H1 (cell line): ENCODE data around the gene SLC12A8. TPM values are rescaled to one million over a fixed set of nuclear protein-coding genes. Genes with fewer than 3 reads are reported as not detected.

Source experiments
- CTCF ChIA-PET: fragments of 300-600 bp; sonication (Branson Sonifier 250); formaldehyde crosslinking; loops from one replicate; lab custom pipeline; 2021; ENCODE audit not compliant: partially characterized antibody; lab: Charles Lee
- POLR2A ChIA-PET: fragments of 300-600 bp; sonication (Branson Sonifier 250); formaldehyde crosslinking; loops from one replicate; lab custom pipeline; 2021; ENCODE audit warnings: inconsistent platforms; ENCODE audit not compliant: partially characterized antibody; lab: Charles Lee
- DNase-seq, 2 experiments: peaks; one replicate each; pipeline versions ENCODE4 v3.0.0 to v3.0.0-alpha.2; 2010 to 2022; ENCODE audit warnings: low spot score in 2 of 2, low read depth in 1 of 2, mixed read lengths in 1 of 2
- FAIRE-seq: peaks from 2 replicates; lab custom pipeline; 2011; peaks lifted over from hg19 to GRCh38; lab: Jason Lieb, UNC
- H2AFZ ChIP-seq: 2 replicates; pipeline ENCODE4 v1.8.1; 2012; ENCODE audit warnings: low read length, inconsistent platforms
- H2AK5ac ChIP-seq: 2 replicates; pipeline ENCODE4 v1.6.1; 2013; ENCODE audit warnings: low read depth, low read length
- H2BK120ac ChIP-seq: replicated peaks from 2 replicates; pipeline ENCODE3; 2013; ENCODE audit warnings: low read depth, low read length, inconsistent platforms
- H2BK12ac ChIP-seq: 2 replicates; pipeline ENCODE4 v1.6.1; 2013; ENCODE audit warnings: low read depth, low read length
- H2BK15ac ChIP-seq: 2 replicates; pipeline ENCODE4 v1.6.1; 2013; ENCODE audit warnings: low read length
- H2BK20ac ChIP-seq: 2 replicates; pipeline ENCODE4 v1.6.1; 2013; ENCODE audit warnings: low read length
- H2BK5ac ChIP-seq: 2 replicates; pipeline ENCODE4 v1.6.1; 2013; ENCODE audit warnings: low read depth, low read length
- H3K14ac ChIP-seq: 2 replicates; pipeline ENCODE4 v1.6.1; 2013; ENCODE audit warnings: inconsistent platforms; ENCODE audit not compliant: insufficient read length
- H3K18ac ChIP-seq: 2 replicates; pipeline ENCODE4 v1.6.1; 2013; ENCODE audit warnings: low read length; ENCODE audit errors: extremely low read depth
- H3K23ac ChIP-seq: 2 replicates; pipeline ENCODE4 v1.6.1; 2013; ENCODE audit warnings: inconsistent platforms; ENCODE audit not compliant: insufficient read length
- H3K23me2 ChIP-seq: 2 replicates; pipeline ENCODE4 v1.6.1; 2013; ENCODE audit warnings: low read depth, low read length
- H3K27ac ChIP-seq: 2 replicates; pipeline ENCODE4 v1.6.1; 2011; ENCODE audit warnings: low read depth, low read length, inconsistent platforms
- H3K27me3 ChIP-seq, 4 experiments: replicated peaks in 1 of 4; 1 replicate in 1 of 4; 2 replicates in 3 of 4; pipeline versions ENCODE4 v1.6.1 to v1.8.1; 2011 to 2013; ENCODE audit warnings: low read length in 3 of 4, mild to moderate bottlenecking in 3 of 4, inconsistent platforms in 2 of 4, mixed read lengths in 2 of 4, moderate library complexity in 1 of 4; ENCODE audit not compliant: control insufficient read depth in 3 of 4, insufficient read depth in 3 of 4; ENCODE audit errors: extremely low read depth in 1 of 4
- H3K36me3 ChIP-seq, 4 experiments: 2 replicates each; pipeline versions ENCODE4 v1.6.1 to v1.8.1; 2011 to 2013; ENCODE audit warnings: mild to moderate bottlenecking in 4 of 4, low read length in 3 of 4, moderate library complexity in 2 of 4, control low read depth in 1 of 4, inconsistent platforms in 1 of 4; ENCODE audit not compliant: insufficient read depth in 4 of 4, control insufficient read depth in 2 of 4
- H3K4ac ChIP-seq: replicated peaks from 2 replicates; pipeline ENCODE3; 2013; ENCODE audit warnings: low read length, low read depth, mixed read lengths, inconsistent platforms; ENCODE audit not compliant: insufficient read length
- H3K4me1 ChIP-seq, 4 experiments: replicated peaks in 1 of 4; 1 replicate in 1 of 4; 2 replicates in 3 of 4; pipeline versions ENCODE4 v1.6.1 to v1.8.1; 2011 to 2013; ENCODE audit warnings: low read length in 3 of 4, inconsistent platforms in 2 of 4, mixed read lengths in 1 of 4; ENCODE audit not compliant: insufficient read depth in 4 of 4, control insufficient read depth in 3 of 4
- H3K4me2 ChIP-seq, 2 experiments: 2 replicates each; pipeline versions ENCODE4 v1.6.1 to v1.8.1; 2011 to 2013; ENCODE audit warnings: low read depth in 2 of 2, low read length in 2 of 2, control low read depth in 1 of 2, inconsistent platforms in 1 of 2, mild to moderate bottlenecking in 1 of 2; ENCODE audit not compliant: insufficient read depth in 1 of 2
- H3K4me3 ChIP-seq, 4 experiments: fragments of 200-600, 300-600 bp in 1 of 4; sonication (generic), shearing (Covaris generic), sonication (Bioruptor Twin) in 1 of 4; 2 replicates each; pipeline versions ENCODE4 v1.5.1 to v1.8.1; 2011 to 2016; ENCODE audit warnings: low read length in 4 of 4, low read depth in 3 of 4, control low read depth in 2 of 4, inconsistent platforms in 2 of 4, mild to moderate bottlenecking in 2 of 4, mixed read lengths in 1 of 4, moderate library complexity in 1 of 4; ENCODE audit not compliant: insufficient read depth in 2 of 4; ENCODE audit errors: extremely low read depth in 1 of 4
- H3K56ac ChIP-seq: replicated peaks from 2 replicates; pipeline ENCODE3; 2013; ENCODE audit warnings: low read depth, mild to moderate bottlenecking, mixed read lengths, low read length, inconsistent platforms; ENCODE audit not compliant: insufficient read length
- H3K79me1 ChIP-seq: 2 replicates; pipeline ENCODE4 v1.6.1; 2013; ENCODE audit warnings: low read depth, low read length, control low read depth
- H3K79me2 ChIP-seq, 2 experiments: 2 replicates each; pipeline versions ENCODE4 v1.6.1 to v1.8.1; 2012 to 2013; ENCODE audit warnings: low read length in 2 of 2, mild to moderate bottlenecking in 2 of 2, inconsistent platforms in 1 of 2; ENCODE audit not compliant: insufficient read depth in 2 of 2, control insufficient read depth in 1 of 2
- H3K9ac ChIP-seq, 4 experiments: replicated peaks in 1 of 4; 1 replicate in 1 of 4; 2 replicates in 3 of 4; pipeline versions ENCODE4 v1.6.1 to v1.8.1; 2011 to 2013; ENCODE audit warnings: low read depth in 3 of 4, low read length in 3 of 4, control low read depth in 2 of 4, mild to moderate bottlenecking in 2 of 4, moderate library complexity in 2 of 4, inconsistent platforms in 1 of 4; ENCODE audit errors: extremely low read depth in 1 of 4
- H3K9me3 ChIP-seq, 2 experiments: 2 replicates each; pipeline versions ENCODE4 v1.6.1 to v1.8.1; 2012 to 2013; ENCODE audit warnings: mild to moderate bottlenecking in 2 of 2, moderate library complexity in 2 of 2, control low read depth in 1 of 2, inconsistent platforms in 1 of 2, low read depth in 1 of 2, low read length in 1 of 2, mixed read lengths in 1 of 2; ENCODE audit not compliant: insufficient read depth in 2 of 2
- H4K20me1 ChIP-seq, 2 experiments: replicated peaks in 1 of 2; 2 replicates each; pipeline versions ENCODE3 to v1.8.1; 2011 to 2013; ENCODE audit warnings: inconsistent platforms in 2 of 2, low read length in 2 of 2, mild to moderate bottlenecking in 1 of 2; ENCODE audit not compliant: insufficient read depth in 2 of 2, control insufficient read depth in 1 of 2
- H4K5ac ChIP-seq: 2 replicates; pipeline ENCODE4 v1.6.1; 2013; ENCODE audit warnings: low read length, low read depth, mixed read lengths, inconsistent platforms; ENCODE audit not compliant: insufficient read length
- H4K8ac ChIP-seq: 2 replicates; pipeline ENCODE4 v1.8.0; 2013; ENCODE audit warnings: mild to moderate bottlenecking, moderate library complexity, low read length, inconsistent platforms; ENCODE audit not compliant: insufficient read depth; ENCODE audit errors: extremely low read depth
- H4K91ac ChIP-seq: replicated peaks from 2 replicates; pipeline ENCODE3; 2013; ENCODE audit warnings: low read length, mixed read lengths, inconsistent platforms; ENCODE audit not compliant: insufficient read length
- ATF3 ChIP-seq: IDR thresholded peaks from 2 replicates; pipeline ENCODE4 v1.6.1; 2011; ENCODE audit warnings: low read depth, mild to moderate bottlenecking, low read length; ENCODE audit not compliant: insufficient read depth
- CHD2 ChIP-seq: IDR thresholded peaks from 2 replicates; pipeline ENCODE4 v1.6.1; 2012; ENCODE audit warnings: low read length, improper control_type of control experiment
- EGR1 ChIP-seq: IDR thresholded peaks from 2 replicates; pipeline ENCODE4 v1.6.1; 2011; ENCODE audit warnings: low read depth, low read length, borderline replicate concordance
- GTF2F1 ChIP-seq: IDR thresholded peaks from 2 replicates; pipeline ENCODE4 v1.6.1; 2012; ENCODE audit warnings: low read depth, low read length, improper control_type of control experiment, borderline replicate concordance
- KDM1A ChIP-seq: fragments of 200-600, 300-600 bp; sonication (generic); IDR thresholded peaks from 2 replicates; pipeline ENCODE4 v1.7.1; 2016; ENCODE audit warnings: mild to moderate bottlenecking, low read length, borderline replicate concordance
- MAFK ChIP-seq: IDR thresholded peaks from 2 replicates; pipeline ENCODE4 v1.6.1; 2012; ENCODE audit warnings: low read depth, mild to moderate bottlenecking, improper control_type of control experiment, low read length
- NRF1 ChIP-seq: IDR thresholded peaks from 2 replicates; pipeline ENCODE4 v1.6.1; 2011; ENCODE audit warnings: mild to moderate bottlenecking, low read depth, low read length, improper control_type of control experiment
- PHF8 ChIP-seq: fragments of 200-600 bp; sonication (generic); conservative IDR thresholded peaks from 2 replicates; pipeline ENCODE4 v1.7.1; 2012; ENCODE audit warnings: low read depth, mild to moderate bottlenecking, inconsistent platforms, low read length, moderate library complexity
- POLR2A ChIP-seq, 2 experiments: IDR thresholded peaks; 1 replicate in 1 of 2; 2 replicates in 1 of 2; pipeline ENCODE4 v1.6.1; 2011; ENCODE audit warnings: low read depth in 2 of 2, low read length in 2 of 2, mild to moderate bottlenecking in 2 of 2; ENCODE audit errors: control extremely low read depth in 1 of 2
- RXRA ChIP-seq: IDR thresholded peaks from 2 replicates; pipeline ENCODE4 v1.6.1; 2011; ENCODE audit warnings: low read depth, mild to moderate bottlenecking, low read length, moderate library complexity; ENCODE audit not compliant: insufficient read depth
- SP4 ChIP-seq: IDR thresholded peaks from 2 replicates; pipeline ENCODE4 v1.6.1; 2012; ENCODE audit warnings: low read length, inconsistent platforms
- SRF ChIP-seq: IDR thresholded peaks from 2 replicates; pipeline ENCODE4 v1.6.1; 2011; ENCODE audit warnings: mild to moderate bottlenecking, low read depth, low read length, moderate library complexity
- TAF1 ChIP-seq: IDR thresholded peaks from 2 replicates; pipeline ENCODE4 v1.6.1; 2011; ENCODE audit warnings: mild to moderate bottlenecking, low read depth, low read length
- WGBS, 2 experiments: shearing (Covaris generic) in 1 of 2; methylation state at CpG; one replicate each; pipeline versions ENCODE4 v1.1.6 to v1.1.7; 2013 to 2015; ENCODE audit warnings: low lambda C conversion rate in 2 of 2, mixed read lengths in 2 of 2, inconsistent platforms in 1 of 2, low coverage in 1 of 2, missing lambda C conversion rate in 1 of 2; ENCODE audit not compliant: insufficient replicate concordance in 2 of 2, insufficient coverage in 1 of 2, insufficient read length in 1 of 2; ENCODE audit errors: extremely low coverage in 1 of 2, missing lambda C conversion rate in 1 of 2; 5-methylcytosine and 5-hydroxymethylcytosine counted together
- polyA plus RNA-seq, 7 experiments: library from polyadenylated mRNA; depleted of rRNA in 3 of 7; stranded (reverse) in 5 of 7; unstranded in 2 of 7; fragments of >200 nt in 5 of 7; fragments of 200-250 nt in 2 of 7; gene quantifications; 1 replicate in 5 of 7; 2 replicates in 1 of 7; 4 replicates in 1 of 7; pipeline versions ENCODE4 v1.2.1 to v1.2.3, GENCODE V29; 2011 to 2013; ENCODE audit warnings: missing spikeins in 2 of 7, mixed read lengths in 2 of 7
- total RNA-seq: library from RNA; stranded (reverse); fragmentation: NEBNext Ultra II Directional; extraction: Animal tissue kit (Norgen Biotek cat#: 25700); gene quantifications from 2 replicates; pipeline ENCODE4 v1.2.1, GENCODE V29; 2021

SLC12A8 gene
- total and polyA plus RNA-seq, 2 of the 8 experiments (the other 6 are each of a cell fraction or from before 2014, with no cell fraction given), result 13.7 to 14.4 TPM

- Histone ChIP-seq H3K18ac (no peak overlapping the region), H3K9ac (no peak overlapping the region), H3K36me3 (peaks cover 0 to 7% (median 2%) of the 10 kb centered on the region in 4 experiments; a peak in 3 of 8 replicates), H3K9me3 (0 out of 4 replicates have a peak, but pooled peaks cover 0 to 3% of the 10 kb centered on the region in 2 experiments), H4K8ac (no peak overlapping the region), H2AFZ (no peak overlapping the region), H2BK20ac (no peak overlapping the region), H4K20me1 (peaks cover 0 to 2% of the 10 kb centered on the region in 2 experiments), H3K23ac (no peak overlapping the region), H3K23me2 (peaks cover 4% of the 10 kb centered on the region; the same call in 1 of the 2 replicates), H4K91ac (no peak overlapping the region), H2BK12ac (no peak overlapping the region), H3K4me3 (no peak overlapping the region), H2AK5ac (no peak overlapping the region), H3K79me1 (peaks cover 2% of the 10 kb centered on the region; the same call in 1 of the 2 replicates), H3K27ac (no peak overlapping the region), H3K4me1 (0 out of 7 replicates have a peak, but pooled peaks cover 0 to 2% (median 0%) of the 10 kb centered on the region in 4 experiments), H3K4ac (no peak overlapping the region), H2BK5ac (no peak overlapping the region), H2BK120ac (no peak overlapping the region), H3K27me3 (no peaks in the 10 kb centered on the region), H3K56ac (no peak overlapping the region), H4K5ac (no peak overlapping the region), H3K4me2 (no peak overlapping the region), H3K14ac (no peak overlapping the region), H3K79me2 (peaks cover 0 to 3% of the 10 kb centered on the region in 2 experiments; a peak in 1 of 4 replicates), H2BK15ac (no peak overlapping the region)
- 79% methylated on average over 3 of the region's 3 CpGs; no CpG with 5 or more reads in 1 of the 2 experiments for WGBS, 2 experiments
- POLR2A ChIA-PET, result no interaction called here
- TF ChIP-seq CHD2, result no peak
- TF ChIP-seq GTF2F1, result no peak
- TF ChIP-seq NRF1, result no peak
- TF ChIP-seq SP4, result no peak
- no peak for TF ChIP-seq RXRA
- TF ChIP-seq TAF1, result no peak
- TF ChIP-seq MAFK, result no peak
- no peak for TF ChIP-seq SRF
- TF ChIP-seq ATF3, result no peak
- TF ChIP-seq POLR2A (IDR thresholded peaks at IDR 0.05; ENCODE audit: control extremely low read depth in 1 of 2, low read depth in 2 of 2, low read length in 2 of 2), result no peak
- TF ChIP-seq KDM1A, result no peak
- TF ChIP-seq PHF8, result no peak
- no peak for TF ChIP-seq EGR1
- CTCF ChIA-PET, result interaction anchor here (0.5 to 1.5 kb wide), 7 partner anchors 12 to 273 kb away, joined by 3 to 6 read pairs (median 3); no protein-coding TSS in a partner anchor
- DNase-seq, result no peak
- no peak for FAIRE-seq
These were observed 179.9 kb downstream of the SLC12A8 start for GRCh38 chr3:125032683-125033082.
